ENCODE measurements around the gene MAMSTR. TPM values are rescaled to one million over a fixed set of nuclear protein-coding genes. Genes with fewer than 3 reads are reported as not detected.

Gene MAMSTR
- total and polyA plus RNA-seq, 2 of the 4 experiments (the other 2 are of a cell fraction) = 0.18 to 1.9 TPM

DNA sequence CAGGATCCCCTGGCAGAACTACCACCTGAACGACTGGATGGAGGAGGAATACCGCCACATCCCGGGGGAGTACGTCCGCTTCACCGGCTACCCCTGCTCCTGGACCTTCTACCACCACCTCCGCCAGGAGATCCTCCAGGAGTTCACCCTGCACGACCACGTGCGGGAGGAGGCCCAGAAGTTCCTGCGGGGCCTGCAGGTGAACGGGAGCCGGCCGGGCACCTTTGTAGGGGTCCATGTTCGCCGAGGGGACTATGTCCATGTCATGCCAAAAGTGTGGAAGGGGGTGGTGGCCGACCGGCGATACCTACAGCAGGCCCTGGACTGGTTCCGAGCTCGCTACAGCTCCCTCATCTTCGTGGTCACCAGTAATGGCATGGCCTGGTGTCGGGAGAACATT, 16.2 kb downstream of the MAMSTR start:
- ChIA-PET POLR2A (ENCODE audit: unreplicated experiment) (no interaction called here), CTCF (no interaction called here)
- Histone ChIP-seq H2BK5ac (ENCODE audit: low read depth, low read length, poor library complexity, severe bottlenecking) (no peak overlapping the region), H2BK20ac (ENCODE audit: low read depth, low read length) (no peak overlapping the region), H4K20me1 (ENCODE audit: insufficient read depth, low read length) (no peaks in the 10 kb centered on the region), H3K56ac (ENCODE audit: extremely low read depth, insufficient read depth, low read length) (no peak overlapping the region), H3K9me3 (ENCODE audit: control insufficient read depth, insufficient read depth, low read length) (no peaks in the 10 kb centered on the region), H3K27me3 (ENCODE audit: control insufficient read depth, insufficient read depth, low read length) (no peaks in the 10 kb centered on the region), H3K4me3 (ENCODE audit: insufficient read depth, low read depth, low read length) (no peak overlapping the region), H3K23ac (ENCODE audit: low read depth, low read length) (no peak overlapping the region), H2AK5ac (ENCODE audit: low read depth, low read length) (no peak overlapping the region), H3K79me1 (ENCODE audit: low read depth in 1 of 2, low read length in 2 of 2) (no peaks in the 10 kb centered on the region), H3K4me1 (ENCODE audit: control insufficient read depth, insufficient read depth, low read length) (peaks cover 1% of the 10 kb centered on the region; the same call in 1 of the 2 replicates), H3K14ac (replicated peaks; ENCODE audit: low read depth, low read length) (no peak overlapping the region), H2BK120ac (ENCODE audit: low read depth, low read length) (no peak overlapping the region), H3K4me2 (ENCODE audit: low read depth, low read length) (no peak overlapping the region), H2AK9ac (replicated peaks; ENCODE audit: low read depth, low read length, poor library complexity) (no peak overlapping the region), H3K18ac (ENCODE audit: low read depth, low read length) (no peak overlapping the region), H3K36me3 (ENCODE audit: control insufficient read depth, insufficient read depth, low read length) (peaks cover 5% of the 10 kb centered on the region), H3K9ac (ENCODE audit: low read depth, low read length) (no peak overlapping the region), H4K8ac (ENCODE audit: low read depth in 2 of 2, low read length in 2 of 2) (no peak overlapping the region), H3K4ac (ENCODE audit: low read depth, low read length) (no peak overlapping the region), H3K27ac (ENCODE audit: insufficient read depth, low read length) (no peak overlapping the region), H3K9me1 (ENCODE audit: insufficient read depth, low read length) (no peaks in the 10 kb centered on the region), H4K5ac (ENCODE audit: low read depth, low read length) (no peak overlapping the region), H2BK15ac (ENCODE audit: low read depth, low read length) (no peak overlapping the region), H2AFZ (replicated peaks; ENCODE audit: low read length, poor library complexity) (no peak overlapping the region), H4K91ac (ENCODE audit: insufficient read depth, low read depth, low read length) (no peak overlapping the region)
- DNase-seq (no peak), ATAC-seq (ENCODE audit: low read depth) (no peak)
- WGBS, 2 experiments (ENCODE audit: extremely low coverage in 2 of 2, insufficient read length in 1 of 2) = no CpG with 5 or more reads among the region's 23 CpGs
- TF ChIP-seq RAD21 (IDR thresholded peaks at IDR 0.05; ENCODE audit: low read length) (no peak), MAFK (IDR thresholded peaks at IDR 0.05; ENCODE audit: low read depth, low read length) (no peak), BHLHE40 (IDR thresholded peaks at IDR 0.05; ENCODE audit: low read depth, low read length) (no peak), CEBPB (IDR thresholded peaks at IDR 0.05; ENCODE audit: low read depth, low read length) (no peak), RFX5 (IDR thresholded peaks at IDR 0.05; ENCODE audit: low read depth, low read length) (no peak), MAZ (IDR thresholded peaks at IDR 0.05; ENCODE audit: borderline replicate concordance, low read depth, low read length) (no peak)
- TF ChIP-seq, protein P1, sequence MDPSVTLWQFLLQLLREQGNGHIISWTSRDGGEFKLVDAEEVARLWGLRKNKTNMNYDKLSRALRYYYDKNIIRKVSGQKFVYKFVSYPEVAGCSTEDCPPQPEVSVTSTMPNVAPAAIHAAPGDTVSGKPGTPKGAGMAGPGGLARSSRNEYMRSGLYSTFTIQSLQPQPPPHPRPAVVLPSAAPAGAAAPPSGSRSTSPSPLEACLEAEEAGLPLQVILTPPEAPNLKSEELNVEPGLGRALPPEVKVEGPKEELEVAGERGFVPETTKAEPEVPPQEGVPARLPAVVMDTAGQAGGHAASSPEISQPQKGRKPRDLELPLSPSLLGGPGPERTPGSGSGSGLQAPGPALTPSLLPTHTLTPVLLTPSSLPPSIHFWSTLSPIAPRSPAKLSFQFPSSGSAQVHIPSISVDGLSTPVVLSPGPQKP (IDR thresholded peaks at IDR 0.05; ENCODE audit: borderline replicate concordance, low read depth, low read length) = no peak
- in situ Hi-C loops (cut with MboI; ENCODE audit: low sequenced_read_pairs) = no loop called here
- intact Hi-C loops (cut with micrococcal nuclease) = no loop called here
- no TSS peak for BruUV-seq (replicated peaks)
- dilution Hi-C loops (cut with HindIII; ENCODE audit: low sequenced_read_pairs, unreplicated experiment) = no loop called here
